Endothelial cell of umbilical vein (primary cell): ENCODE measurements around the gene SEMA4D. TPM values are rescaled to one million over a fixed set of nuclear protein-coding genes. Genes with fewer than 3 reads are reported as not detected.

ENCODE experiments used
- BruUV-seq: library from RNA; stranded (reverse); fragments of 400-500 nt; replicated peaks from 2 replicates; lab custom pipeline; 2021; lab: Mats Ljungman, UMichigan
- CTCF ChIA-PET: fragments of 300-600, 350-600 bp; sonication (Branson Sonifier 250); formaldehyde crosslinking; loops from one replicate; lab custom pipeline; 2021; ENCODE audit warnings: antibody characterized with exemption, inconsistent platforms; lab: Charles Lee
- POLR2A ChIA-PET: fragments of 300-600, 350-600 bp; sonication (Branson Sonifier 250); formaldehyde crosslinking; loops from one replicate; lab custom pipeline; 2021; ENCODE audit warnings: antibody characterized with exemption, inconsistent platforms; lab: Charles Lee
- DNase-seq: peaks from one replicate; pipeline ENCODE4 v3.0.0-alpha.2; 2011; ENCODE audit warnings: low read depth, low spot score
- FAIRE-seq: peaks from 2 replicates; lab custom pipeline; 2011; peaks lifted over from hg19 to GRCh38; lab: Jason Lieb, UNC
- H2AFZ ChIP-seq: 2 replicates; pipeline ENCODE4 v1.6.0; 2012; ENCODE audit warnings: low read depth, low read length, control low read depth, inconsistent platforms
- H3K27ac ChIP-seq: 2 replicates; pipeline ENCODE4 v1.5.1; 2011; ENCODE audit warnings: low read depth, mild to moderate bottlenecking, control low read depth, low read length, moderate library complexity; ENCODE audit not compliant: insufficient read depth
- H3K27me3 ChIP-seq, 2 experiments: 2 replicates each; pipeline versions ENCODE4 v1.6.0 to v1.6.1; 2011; ENCODE audit warnings: low read length in 2 of 2, mixed read lengths in 1 of 2; ENCODE audit not compliant: control insufficient read depth in 2 of 2, insufficient read depth in 2 of 2
- H3K36me3 ChIP-seq, 2 experiments: 2 replicates in 1 of 2; 3 replicates in 1 of 2; pipeline ENCODE4 v1.5.1; 2011; ENCODE audit warnings: low read length in 2 of 2, mild to moderate bottlenecking in 1 of 2, moderate library complexity in 1 of 2; ENCODE audit not compliant: control insufficient read depth in 2 of 2, insufficient read depth in 2 of 2; ENCODE audit errors: extremely low read depth in 1 of 2
- H3K4me1 ChIP-seq: 3 replicates; pipeline ENCODE4 v1.5.1; 2011; ENCODE audit warnings: mild to moderate bottlenecking, low read length; ENCODE audit not compliant: control insufficient read depth, insufficient read depth; ENCODE audit errors: extremely low read depth
- H3K4me2 ChIP-seq: 2 replicates; pipeline ENCODE4 v1.6.1; 2011; ENCODE audit warnings: low read length, control low read depth, mixed read lengths; ENCODE audit not compliant: insufficient read depth
- H3K4me3 ChIP-seq, 3 experiments: fragments of 200-600 bp in 1 of 3; sonication (generic), shearing (Covaris generic) in 1 of 3; replicated peaks in 1 of 3; 2 replicates each; pipeline ENCODE4 v1.5.1; 2011 to 2016; ENCODE audit warnings: control low read depth in 3 of 3, low read length in 3 of 3, mild to moderate bottlenecking in 2 of 3, inconsistent platforms in 1 of 3, low read depth in 1 of 3, moderate library complexity in 1 of 3; ENCODE audit not compliant: insufficient read depth in 1 of 3
- H3K79me2 ChIP-seq: 2 replicates; pipeline ENCODE4 v1.6.0; 2012; ENCODE audit warnings: low read length, inconsistent platforms; ENCODE audit not compliant: control insufficient read depth, insufficient read depth
- H3K9ac ChIP-seq: replicated peaks from 2 replicates; pipeline ENCODE3; 2011; ENCODE audit warnings: low read length, control low read depth; ENCODE audit not compliant: insufficient read depth; ENCODE audit errors: extremely low read depth
- H3K9me1 ChIP-seq: replicated peaks from 3 replicates; pipeline ENCODE4 v1.6.0; 2011; ENCODE audit warnings: mild to moderate bottlenecking, low read length; ENCODE audit not compliant: control insufficient read depth, insufficient read depth; ENCODE audit errors: extremely low read depth
- H3K9me3 ChIP-seq: replicated peaks from 2 replicates; pipeline ENCODE4 v1.5.1; 2012; ENCODE audit warnings: low read length, inconsistent platforms; ENCODE audit not compliant: control insufficient read depth, insufficient read depth
- H4K20me1 ChIP-seq: replicated peaks from 2 replicates; pipeline ENCODE3; 2011; ENCODE audit warnings: mild to moderate bottlenecking, low read length; ENCODE audit not compliant: control insufficient read depth, insufficient read depth; ENCODE audit errors: extremely low read depth
- CTCF ChIP-seq, 2 donors: IDR thresholded peaks; 1 replicate in 1 of 2; 2 replicates in 1 of 2; pipeline ENCODE4 v1.5.1; 2011; ENCODE audit warnings: low read length in 2 of 2, mild to moderate bottlenecking in 2 of 2, moderate library complexity in 2 of 2, control low read depth in 1 of 2, inconsistent platforms in 1 of 2, low read depth in 1 of 2; ENCODE audit not compliant: insufficient read depth in 1 of 2; ENCODE audit errors: extremely low read depth in 1 of 2
- EZH2 ChIP-seq: IDR thresholded peaks from 2 replicates; pipeline ENCODE4 v1.6.1; 2012; ENCODE audit warnings: borderline replicate concordance, low read depth, mild to moderate bottlenecking, moderate library complexity, low read length, inconsistent platforms; ENCODE audit not compliant: severe bottlenecking
- FOS ChIP-seq: IDR thresholded peaks from 2 replicates; pipeline ENCODE4 v1.6.1; 2011; ENCODE audit warnings: mild to moderate bottlenecking, low read length, moderate library complexity, borderline replicate concordance; ENCODE audit not compliant: insufficient read depth
- GATA2 ChIP-seq: IDR thresholded peaks from 2 replicates; pipeline ENCODE4 v1.7.0; 2011; ENCODE audit warnings: low read depth, mild to moderate bottlenecking, moderate library complexity, mixed read lengths, low read length; ENCODE audit not compliant: insufficient read length, insufficient read depth
- JUN ChIP-seq: IDR thresholded peaks from 2 replicates; pipeline ENCODE4 v1.6.1; 2011; ENCODE audit warnings: borderline replicate concordance, low read depth; ENCODE audit not compliant: insufficient read length, insufficient read depth
- MAX ChIP-seq: IDR thresholded peaks from 2 replicates; pipeline ENCODE4 v1.6.1; 2011; ENCODE audit not compliant: insufficient read depth, insufficient read length
- MYC ChIP-seq: IDR thresholded peaks from one replicate; pipeline ENCODE4 v1.6.1; 2011; ENCODE audit warnings: mild to moderate bottlenecking, low read depth, low read length
- POLR2A ChIP-seq: IDR thresholded peaks from 2 replicates; pipeline ENCODE4 v1.6.1; 2012; ENCODE audit warnings: low read depth, mild to moderate bottlenecking, control low read depth, low read length
- POLR2AphosphoS5 ChIP-seq: IDR thresholded peaks from 2 replicates; pipeline ENCODE4 v1.6.1; 2012; ENCODE audit warnings: low read depth, mild to moderate bottlenecking, control low read depth, low read length, moderate library complexity; ENCODE audit not compliant: insufficient read depth
- dilution Hi-C: fragments of 300-500 bp; cut with MboI; formaldehyde crosslinking; loops from one replicate; pipeline ENCODE4 v1.15.0; 2019; ENCODE audit warnings: low sequenced_read_pairs; ENCODE audit not compliant: extremely low pct_ligation_motif_present
- intact Hi-C: fragments of 100-400 bp; cut with micrococcal nuclease; formaldehyde crosslinking; loops from one replicate; pipeline ENCODE4 v1.10.0; 2022
- polyA plus RNA-seq, 4 experiments: library from polyadenylated mRNA; depleted of rRNA in 3 of 4; stranded (reverse) in 3 of 4; unstranded in 1 of 4; fragments of >200 nt; gene quantifications; 2 replicates each; pipeline versions ENCODE4 v1.2.1 to v1.2.3, GENCODE V29; 2011 to 2012; ENCODE audit warnings: missing spikeins in 1 of 4
- total RNA-seq: library from RNA; stranded (reverse); gene quantifications from 2 replicates; pipeline ENCODE4 v1.2.3, GENCODE V29; 2021

Gene SEMA4D
- total and polyA plus RNA-seq, 2 donors (not counting 3 experiments of a cell fraction or from before 2014, with no cell fraction given): 3.9 to 15.7 TPM

GRCh38 chr9:89350988-89351557 is 146.8 kb downstream of the SEMA4D start:
- FAIRE-seq: no peak

More at GRCh38 chr9:89350988-89351557, 146.8 kb downstream of the SEMA4D start:
- H3K9me3 ChIP-seq: no peaks in the 10 kb centered on the region
- no peaks in the 10 kb centered on the region for H3K9me1 ChIP-seq
- H3K4me3 ChIP-seq: no peak overlapping the region
- no peaks in the 10 kb centered on the region for H3K4me1 ChIP-seq
- no peak for DNase-seq
- BruUV-seq: no TSS peak
- no peaks in the 10 kb centered on the region for H3K27me3 ChIP-seq
- intact Hi-C loops: no loop called here
- H3K27ac ChIP-seq: no peak overlapping the region
- POLR2A ChIA-PET: no interaction called here
- H3K36me3 ChIP-seq: peaks cover 18 to 55% of the 10 kb centered on the region in 2 experiments
- TF ChIP-seq POLR2A (no peak), GATA2 (no peak), MAX (no peak), EZH2 (no peak), JUN (no peak), FOS (no peak), MYC (no peak), POLR2AphosphoS5 (no peak), CTCF (IDR thresholded peaks at IDR 0.05; ENCODE audit: extremely low read depth in 1 of 2, insufficient read depth in 1 of 2, low read depth in 1 of 2, low read length in 2 of 2) (no peak)
- H3K9ac ChIP-seq: no peak overlapping the region
- dilution Hi-C loops: no loop called here
- H3K79me2 ChIP-seq: no peaks in the 10 kb centered on the region
- no peak overlapping the region for H3K4me2 ChIP-seq
- CTCF ChIA-PET: no interaction called here
- no peak overlapping the region for H2AFZ ChIP-seq
- H4K20me1 ChIP-seq: no peaks in the 10 kb centered on the region
